Tibial artery (tissue), 4 donors: ENCODE measurements around the gene ARHGAP12.

Experiments used
- DNase-seq, 2 donors: peaks; one replicate each; pipeline ENCODE4 v3.0.0-alpha.2; 2019
- H3K27ac ChIP-seq, 2 donors: fragments of 200-600 bp; sonication (generic) in 1 of 2; 1 replicate in 1 of 2; 2 replicates in 1 of 2; pipeline ENCODE4 v1.5.1; 2018 to 2019; ENCODE audit warnings: mild to moderate bottlenecking in 1 of 2
- H3K27me3 ChIP-seq, 2 donors: fragments of 200-600 bp; sonication (generic) in 1 of 2; one replicate each; pipeline versions ENCODE4 v1.5.1 to v1.6.0; 2016 to 2019
- H3K36me3 ChIP-seq, 3 donors: fragments of 200-600 bp; sonication (generic) in 2 of 3; one replicate each; pipeline ENCODE4 v1.5.1; 2016 to 2019; ENCODE audit warnings: mild to moderate bottlenecking in 2 of 3
- H3K4me1 ChIP-seq, 4 donors: fragments of 200-600 bp; sonication (generic) in 2 of 4; 1 replicate in 3 of 4; 2 replicates in 1 of 4; pipeline ENCODE4 v1.5.1; 2016 to 2019
- H3K4me3 ChIP-seq, 2 donors: fragments of 200-600 bp; sonication (generic) in 1 of 2; 1 replicate in 1 of 2; 2 replicates in 1 of 2; pipeline ENCODE4 v1.5.1; 2018 to 2019; ENCODE audit warnings: mild to moderate bottlenecking in 2 of 2
- H3K9me3 ChIP-seq, 3 donors: fragments of 200-600 bp; sonication (generic) in 1 of 3; one replicate each; pipeline ENCODE4 v1.5.1; 2016 to 2019
- intact Hi-C: fragments of 100-400 bp; cut with DNase I; formaldehyde crosslinking; loops from one replicate; pipeline ENCODE4 v1.15.0; 2023; ENCODE audit warnings: low total_unique reads
- TF ChIP-seq, protein P1 (sequence below), 2 experiments: fragments of 200-600 bp in 1 of 2; fragments of 450-650 bp in 1 of 2; IDR thresholded peaks; one replicate each; pipeline ENCODE4 v1.5.1; 2017 to 2019; ENCODE audit warnings: antibody characterized with exemption in 2 of 2, mild to moderate bottlenecking in 1 of 2, moderate library complexity in 1 of 2

The ARHGAP12 gene

GRCh38 chr10:31927884-31928548, 615 bp downstream of the ARHGAP12 start:
- H3K27me3 ChIP-seq, result no peaks in the 10 kb centered on the region
- peak overlapping the region; percentile 75 to 85 for H3K4me3 ChIP-seq
- TF ChIP-seq, protein P1, sequence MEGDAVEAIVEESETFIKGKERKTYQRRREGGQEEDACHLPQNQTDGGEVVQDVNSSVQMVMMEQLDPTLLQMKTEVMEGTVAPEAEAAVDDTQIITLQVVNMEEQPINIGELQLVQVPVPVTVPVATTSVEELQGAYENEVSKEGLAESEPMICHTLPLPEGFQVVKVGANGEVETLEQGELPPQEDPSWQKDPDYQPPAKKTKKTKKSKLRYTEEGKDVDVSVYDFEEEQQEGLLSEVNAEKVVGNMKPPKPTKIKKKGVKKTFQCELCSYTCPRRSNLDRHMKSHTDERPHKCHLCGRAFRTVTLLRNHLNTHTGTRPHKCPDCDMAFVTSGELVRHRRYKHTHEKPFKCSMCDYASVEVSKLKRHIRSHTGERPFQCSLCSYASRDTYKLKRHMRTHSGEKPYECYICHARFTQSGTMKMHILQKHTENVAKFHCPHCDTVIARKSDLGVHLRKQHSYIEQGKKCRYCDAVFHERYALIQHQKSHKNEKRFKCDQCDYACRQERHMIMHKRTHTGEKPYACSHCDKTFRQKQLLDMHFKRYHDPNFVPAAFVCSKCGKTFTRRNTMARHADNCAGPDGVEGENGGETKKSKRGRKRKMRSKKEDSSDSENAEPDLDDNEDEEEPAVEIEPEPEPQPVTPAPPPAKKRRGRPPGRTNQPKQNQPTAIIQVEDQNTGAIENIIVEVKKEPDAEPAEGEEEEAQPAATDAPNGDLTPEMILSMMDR (IDR thresholded peaks at IDR 0.05), result peak; percentile 31 to 42
- intact Hi-C loops, result no loop called here
- peaks cover 0 to 33% (median 12%) of the 10 kb centered on the region in 4 donors for H3K4me1 ChIP-seq
- peak; percentile 48 to 80 for DNase-seq
- peak overlapping the region; percentile 94 to 96 for H3K27ac ChIP-seq
- H3K36me3 ChIP-seq, result no peaks in the 10 kb centered on the region
- H3K9me3 ChIP-seq, result no peaks in the 10 kb centered on the region

- Histone ChIP-seq H3K36me3 (no peaks in the 10 kb centered on the region), H3K4me1 (peaks cover 0 to 33% (median 12%) of the 10 kb centered on the region in 4 donors), H3K27me3 (no peaks in the 10 kb centered on the region), H3K27ac (peak overlapping the region; percentile 94 to 96), H3K4me3 (peak overlapping the region; percentile 75 to 85), H3K9me3 (no peaks in the 10 kb centered on the region)
- DNase-seq, result no peak
- TF ChIP-seq, protein P1 (IDR thresholded peaks at IDR 0.05), result no peak
- intact Hi-C loops, result no loop called here
Observed at GRCh38 chr10:31927565-31927883, 1.1 kb downstream of the ARHGAP12 start.

DNA sequence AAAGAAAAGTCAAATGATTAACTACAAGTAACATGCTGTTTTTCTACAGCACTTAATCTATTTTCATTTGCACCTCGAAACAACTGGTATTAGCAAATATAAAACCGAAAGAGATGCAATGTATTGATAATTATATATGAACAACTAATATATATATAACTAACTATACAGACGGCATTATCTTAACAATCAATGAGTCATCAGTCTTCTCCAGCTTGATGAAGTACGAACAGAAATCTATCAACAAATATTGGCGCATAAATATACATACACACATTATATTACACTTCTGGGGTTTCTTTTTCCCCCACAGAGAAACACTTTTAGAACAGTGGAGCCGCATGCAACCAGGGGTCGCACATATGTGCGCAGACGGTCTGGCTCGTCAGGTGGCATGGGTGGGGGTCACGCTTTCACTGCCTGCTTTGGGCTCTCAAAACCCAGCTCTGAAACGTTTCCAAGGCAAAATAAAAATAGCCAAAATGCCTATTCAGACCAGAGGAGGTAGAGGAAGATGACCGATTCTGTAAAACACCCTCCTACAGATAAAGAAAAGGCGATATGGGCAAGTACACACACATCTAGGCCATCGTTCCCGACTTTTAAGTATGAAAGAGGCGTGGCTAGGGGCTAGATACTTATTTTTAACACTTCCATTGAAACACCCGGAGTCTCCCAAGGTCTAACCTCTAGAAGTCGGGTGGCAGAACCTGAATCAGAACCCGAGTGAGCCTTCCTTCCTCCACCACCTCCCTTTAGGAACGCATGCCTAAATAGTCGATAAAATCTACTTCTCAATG, 1.7 kb downstream of the ARHGAP12 start:
- Histone ChIP-seq H3K4me1 (peaks cover 0 to 33% (median 12%) of the 10 kb centered on the region in 4 donors), H3K36me3 (no peaks in the 10 kb centered on the region), H3K27me3 (no peaks in the 10 kb centered on the region), H3K27ac (peak overlapping the region; percentile 94 to 96), H3K4me3 (peak overlapping the region; percentile 75 to 85), H3K9me3 (no peaks in the 10 kb centered on the region)
- intact Hi-C loops, result no loop called here
- TF ChIP-seq, protein P1 (IDR thresholded peaks at IDR 0.05), result no peak
- no peak for DNase-seq

DNA sequence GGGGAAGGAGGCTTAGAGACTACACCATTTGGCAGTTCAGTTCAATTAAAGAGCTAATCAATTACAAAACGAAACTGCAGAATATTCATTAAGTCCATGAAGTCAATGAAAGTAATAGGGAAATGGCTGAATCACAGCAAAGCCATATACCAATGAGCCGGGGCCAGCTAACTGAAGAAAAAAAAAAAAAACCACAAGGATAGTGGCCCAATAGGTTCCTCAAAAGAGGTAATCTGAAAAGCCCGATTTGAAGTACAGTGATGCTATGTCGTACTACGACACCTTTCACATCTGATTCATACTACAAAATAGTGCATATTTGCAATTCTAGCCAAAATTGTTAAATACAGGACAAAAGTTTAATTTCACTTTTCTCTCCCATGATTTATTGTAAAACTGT, 2.5 kb downstream of the ARHGAP12 start:
- Histone ChIP-seq H3K36me3 (no peaks in the 10 kb centered on the region), H3K4me1 (peaks cover 0 to 36% (median 12%) of the 10 kb centered on the region in 4 donors), H3K27ac (peak overlapping the region in 1 of 2 donors; percentile 94), H3K4me3 (no peak overlapping the region), H3K9me3 (no peaks in the 10 kb centered on the region), H3K27me3 (no peaks in the 10 kb centered on the region)
- intact Hi-C loops, result no loop called here
- TF ChIP-seq, protein P1 (IDR thresholded peaks at IDR 0.05), result no peak
- DNase-seq, result no peak

GRCh38 chr10:31924833-31925232, 3.8 kb downstream of the ARHGAP12 start:
- DNase-seq, result no peak
- no peaks in the 10 kb centered on the region for H3K27me3 ChIP-seq
- no peaks in the 10 kb centered on the region for H3K9me3 ChIP-seq
- H3K36me3 ChIP-seq, result no peaks in the 10 kb centered on the region
- H3K27ac ChIP-seq, result no peak overlapping the region
- no peak overlapping the region for H3K4me3 ChIP-seq
- TF ChIP-seq, protein P1 (IDR thresholded peaks at IDR 0.05), result no peak
- intact Hi-C loops, result no loop called here
- peaks cover 0 to 33% (median 9%) of the 10 kb centered on the region in 4 donors for H3K4me1 ChIP-seq
